KMS-11 (cell line): ENCODE results near the gene NECTIN1.

Experiments used
- H2AFZ ChIP-seq: fragments of 200-600 bp; sonication (generic); 2 replicates; pipeline ENCODE4 v1.6.1; 2016; ENCODE audit warnings: antibody characterized with exemption, mixed run types, low read depth
- H3K27ac ChIP-seq: fragments of 200-600 bp; sonication (generic); 2 replicates; pipeline ENCODE4 v1.6.1; 2016; ENCODE audit warnings: mild to moderate bottlenecking, mixed run types
- H3K27me3 ChIP-seq: fragments of 200-600 bp; sonication (generic); 2 replicates; pipeline ENCODE4 v1.6.1; 2017; ENCODE audit warnings: mild to moderate bottlenecking, low read depth, mixed run types, moderate library complexity; ENCODE audit not compliant: insufficient read depth
- H3K36me3 ChIP-seq: fragments of 200-600 bp; sonication (generic); 2 replicates; pipeline ENCODE4 v1.6.1; 2017; ENCODE audit warnings: mild to moderate bottlenecking, mixed run types; ENCODE audit not compliant: insufficient read depth
- H3K4me1 ChIP-seq: fragments of 200-600 bp; sonication (generic); 2 replicates; pipeline ENCODE4 v1.6.1; 2016; ENCODE audit warnings: mild to moderate bottlenecking, low read depth, mixed run types; ENCODE audit not compliant: poor library complexity, severe bottlenecking
- H3K4me2 ChIP-seq: fragments of 200-600 bp; sonication (generic); 2 replicates; pipeline ENCODE4 v1.7.0; 2016; ENCODE audit warnings: mild to moderate bottlenecking, mixed run types
- H3K4me3 ChIP-seq: fragments of 200-600 bp; sonication (generic); IDR thresholded peaks from 2 replicates; pipeline ENCODE4 v1.6.1; 2017; ENCODE audit warnings: low read depth, low read length, mixed read lengths; ENCODE audit not compliant: insufficient read depth
- H3K79me2 ChIP-seq: fragments of 200-600 bp; sonication (generic); 2 replicates; pipeline ENCODE4 v1.6.1; 2016; ENCODE audit warnings: low read depth, mixed run types; ENCODE audit not compliant: insufficient read depth
- H3K9ac ChIP-seq: fragments of 200-600 bp; sonication (generic); 2 replicates; pipeline ENCODE4 v1.6.1; 2016; ENCODE audit warnings: mild to moderate bottlenecking, mixed run types
- H4K20me1 ChIP-seq: fragments of 200-600 bp; sonication (generic); 2 replicates; pipeline ENCODE4 v1.6.1; 2016; ENCODE audit warnings: mild to moderate bottlenecking, mixed run types; ENCODE audit not compliant: insufficient read depth
- CTCF ChIP-seq: fragments of 200-600 bp; sonication (generic); conservative IDR thresholded peaks from 2 replicates; pipeline ENCODE4 v1.6.1; 2017; ENCODE audit warnings: low read depth, mild to moderate bottlenecking, antibody characterized with exemption, low read length, moderate library complexity, mixed read lengths

The NECTIN1 gene

GRCh38 chr11:119672597-119672996, 56.4 kb downstream of the NECTIN1 start:
- Histone ChIP-seq H3K4me2 (peak overlapping the region; percentile 73; the same call in 1 of the 2 replicates), H3K4me1 (peaks cover 42% of the 10 kb centered on the region), H3K79me2 (no peaks in the 10 kb centered on the region), H3K27me3 (no peaks in the 10 kb centered on the region), H3K4me3 (no peak overlapping the region), H3K27ac (peak overlapping the region; percentile 96), H2AFZ (no peak overlapping the region), H4K20me1 (no peaks in the 10 kb centered on the region), H3K9ac (peak overlapping the region; percentile 74; the same call in 1 of the 2 replicates), H3K36me3 (no peaks in the 10 kb centered on the region)
- no peak for TF ChIP-seq CTCF

DNA sequence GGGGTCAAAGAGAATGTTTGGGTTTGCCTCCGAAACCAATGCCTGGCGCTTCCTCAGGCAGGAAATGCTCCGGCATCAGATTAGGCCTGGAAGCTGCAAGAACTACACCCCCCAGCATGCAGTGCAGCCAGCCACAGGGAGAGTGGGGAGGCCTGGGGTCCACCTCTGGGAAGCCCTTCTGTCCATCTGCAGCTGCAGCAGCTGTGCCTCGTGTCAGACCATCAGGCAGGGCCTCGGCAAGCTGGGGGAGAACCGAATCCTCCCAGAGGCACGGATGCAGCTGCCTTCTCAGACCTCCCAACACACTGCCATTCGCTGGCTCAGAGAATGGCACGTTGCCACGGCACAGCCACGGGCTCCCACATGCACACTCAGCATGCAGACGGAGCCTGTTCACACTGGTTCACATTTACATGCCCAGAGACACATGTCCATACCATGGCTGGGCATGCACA, 57.4 kb downstream of the NECTIN1 start:
- Histone ChIP-seq H4K20me1 (no peaks in the 10 kb centered on the region), H3K4me2 (no peak overlapping the region), H3K9ac (no peak overlapping the region), H3K4me3 (no peak overlapping the region), H3K36me3 (no peaks in the 10 kb centered on the region), H3K4me1 (peaks cover 42% of the 10 kb centered on the region), H3K79me2 (no peaks in the 10 kb centered on the region), H3K27ac (no peak overlapping the region), H2AFZ (no peak overlapping the region), H3K27me3 (no peaks in the 10 kb centered on the region)
- TF ChIP-seq CTCF, result no peak

DNA sequence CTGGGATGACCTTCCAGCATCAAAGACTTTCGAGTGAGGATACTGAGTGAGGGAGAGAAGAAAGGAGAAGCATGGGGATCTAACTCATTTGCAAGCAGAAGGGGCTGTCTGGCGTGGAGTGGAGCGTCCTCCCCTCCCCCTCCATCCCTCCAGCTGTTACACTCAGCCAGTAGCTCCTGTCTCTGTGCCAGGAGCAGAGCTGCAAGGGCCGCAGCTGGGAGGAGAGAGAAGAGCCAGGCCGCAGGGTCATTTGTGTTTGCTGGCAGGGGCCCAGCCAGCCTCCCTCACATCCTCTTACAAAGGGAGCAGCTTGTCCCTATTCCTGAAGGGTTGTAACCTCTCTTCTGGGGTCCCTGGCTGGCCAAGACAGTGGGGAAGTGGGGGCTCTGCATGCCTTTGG, 57.9 kb downstream of the NECTIN1 start:
- H3K4me3 ChIP-seq, result no peak overlapping the region
- H3K9ac ChIP-seq, result no peak overlapping the region
- H3K36me3 ChIP-seq, result no peaks in the 10 kb centered on the region
- no peaks in the 10 kb centered on the region for H3K27me3 ChIP-seq
- H4K20me1 ChIP-seq, result no peaks in the 10 kb centered on the region
- no peak for TF ChIP-seq CTCF
- H3K79me2 ChIP-seq, result no peaks in the 10 kb centered on the region
- no peak overlapping the region for H3K4me2 ChIP-seq
- H2AFZ ChIP-seq, result no peak overlapping the region
- H3K4me1 ChIP-seq, result peaks cover 42% of the 10 kb centered on the region
- H3K27ac ChIP-seq, result no peak overlapping the region

GRCh38 chr11:119669487-119669886, 59.5 kb downstream of the NECTIN1 start:
- Histone ChIP-seq H3K9ac (no peak overlapping the region), H3K27me3 (no peaks in the 10 kb centered on the region), H3K4me3 (no peak overlapping the region), H3K79me2 (no peaks in the 10 kb centered on the region), H4K20me1 (no peaks in the 10 kb centered on the region), H3K36me3 (no peaks in the 10 kb centered on the region), H2AFZ (no peak overlapping the region), H3K4me2 (no peak overlapping the region), H3K27ac (no peak overlapping the region), H3K4me1 (peaks cover 30% of the 10 kb centered on the region)
- no peak for TF ChIP-seq CTCF

DNA sequence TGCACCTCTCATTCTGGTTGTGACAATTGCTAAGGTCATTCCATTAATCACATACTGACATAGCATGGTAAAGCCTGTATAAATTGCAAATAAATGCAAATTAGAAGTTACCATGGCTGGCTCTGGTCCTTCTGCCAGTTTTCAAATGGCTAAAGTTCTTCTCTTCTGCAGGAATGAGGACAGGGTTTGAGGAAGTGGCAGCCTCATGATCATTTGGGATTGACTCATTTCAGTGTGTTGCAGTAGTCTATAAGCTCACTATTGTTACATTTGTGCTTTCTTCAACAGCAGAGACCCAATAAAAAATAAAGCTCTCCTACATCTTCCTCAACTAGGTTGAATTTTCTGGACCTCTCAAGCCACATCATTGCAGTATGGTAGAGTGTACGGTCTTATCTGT, 60.3 kb downstream of the NECTIN1 start:
- no peaks in the 10 kb centered on the region for H3K27me3 ChIP-seq
- no peak overlapping the region for H3K4me2 ChIP-seq
- no peaks in the 10 kb centered on the region for H3K36me3 ChIP-seq
- H3K4me1 ChIP-seq, result peaks cover 22% of the 10 kb centered on the region
- TF ChIP-seq CTCF, result no peak
- H3K9ac ChIP-seq, result no peak overlapping the region
- H4K20me1 ChIP-seq, result no peaks in the 10 kb centered on the region
- no peaks in the 10 kb centered on the region for H3K79me2 ChIP-seq
- no peak overlapping the region for H3K27ac ChIP-seq
- no peak overlapping the region for H3K4me3 ChIP-seq
- H2AFZ ChIP-seq, result no peak overlapping the region
